Measurements from ENCODE around the gene SCAMP3.
"Not testable (repeated sequence)": the region's sequence is repeated elsewhere in the genome, so short reads cannot be mapped to it uniquely, and the experiment has no call there.

The SCAMP3 gene

GRCh38 chr1:155261852-155262673 lies at the start of gene SCAMP3:
Gene SCAMP3, minus strand, starts transcription at chr1:155262360. Its CDS starts 209 bp downstream, at chr1:155262151.
- DNase-seq: peak; percentile 99
- in situ Hi-C loops (cut with HindIII; ENCODE audit: low pct_ligation_motif_present, low pct_unique_long_range_greater_than_20kb, low sequenced_read_pairs): no loop called here

GRCh38 chr1:155309423-155310021 lies 47.4 kb upstream of the SCAMP3 start:
- in situ Hi-C loops (cut with HindIII; ENCODE audit: low pct_ligation_motif_present, low pct_unique_long_range_greater_than_20kb, low sequenced_read_pairs): no loop called here
- no peak for DNase-seq

GRCh38 chr1:155308493-155309422 lies 46.6 kb upstream of the SCAMP3 start, which contains the start of gene FDPS:
Gene FDPS, plus strand, starts transcription at chr1:155308866. Its CDS starts 924 bp downstream, at chr1:155309790.
- DNase-seq: peak; percentile 99
- in situ Hi-C loops (cut with HindIII; ENCODE audit: low pct_ligation_motif_present, low pct_unique_long_range_greater_than_20kb, low sequenced_read_pairs): no loop called here

- DNase-seq: peak; percentile 62
- in situ Hi-C loops (cut with HindIII; ENCODE audit: low pct_ligation_motif_present, low pct_unique_long_range_greater_than_20kb, low sequenced_read_pairs): no loop called here
These were observed 45.1 kb upstream of the SCAMP3 start for GRCh38 chr1:155307247-155307740.

GRCh38 chr1:155305881-155306391 lies 43.8 kb upstream of the SCAMP3 start:
- DNase-seq: peak; percentile 54
- in situ Hi-C loops (cut with HindIII; ENCODE audit: low pct_ligation_motif_present, low pct_unique_long_range_greater_than_20kb, low sequenced_read_pairs): no loop called here

GRCh38 chr1:155304558-155305063 lies 42.5 kb upstream of the SCAMP3 start:
- in situ Hi-C loops (cut with HindIII; ENCODE audit: low pct_ligation_motif_present, low pct_unique_long_range_greater_than_20kb, low sequenced_read_pairs): no loop called here
- peak; percentile 82 for DNase-seq

- in situ Hi-C loops (cut with HindIII; ENCODE audit: low pct_ligation_motif_present, low pct_unique_long_range_greater_than_20kb, low sequenced_read_pairs): no loop called here
- no peak for DNase-seq
These were observed 39.2 kb upstream of the SCAMP3 start, which contains the start of gene PKLR for GRCh38 chr1:155301342-155301841. Gene PKLR, minus strand, starts transcription at chr1:155301438. Its CDS starts 43 bp downstream, at chr1:155301395.

GRCh38 chr1:155300553-155301329 lies 38.6 kb upstream of the SCAMP3 start:
- in situ Hi-C loops (cut with HindIII; ENCODE audit: low pct_ligation_motif_present, low pct_unique_long_range_greater_than_20kb, low sequenced_read_pairs): no loop called here

GRCh38 chr1:155300024-155300423 lies 37.9 kb upstream of the SCAMP3 start:
- no peak for DNase-seq
- in situ Hi-C loops (cut with HindIII; ENCODE audit: low pct_ligation_motif_present, low pct_unique_long_range_greater_than_20kb, low sequenced_read_pairs): no loop called here

More at GRCh38 chr1:155300553-155301329, 38.6 kb upstream of the SCAMP3 start:
- no peak for DNase-seq

GRCh38 chr1:155297384-155297783 lies 35.2 kb upstream of the SCAMP3 start:
- no peak for DNase-seq
- in situ Hi-C loops (cut with HindIII; ENCODE audit: low pct_ligation_motif_present, low pct_unique_long_range_greater_than_20kb, low sequenced_read_pairs): no loop called here

- in situ Hi-C loops (cut with HindIII; ENCODE audit: low pct_ligation_motif_present, low pct_unique_long_range_greater_than_20kb, low sequenced_read_pairs): no loop called here
- DNase-seq: no peak
These were observed 34.5 kb upstream of the SCAMP3 start for GRCh38 chr1:155296661-155297060.

- no peak for DNase-seq
- in situ Hi-C loops (cut with HindIII; ENCODE audit: low pct_ligation_motif_present, low pct_unique_long_range_greater_than_20kb, low sequenced_read_pairs): no loop called here
These were observed 33.7 kb upstream of the SCAMP3 start for GRCh38 chr1:155295942-155296267.

- in situ Hi-C loops (cut with HindIII; ENCODE audit: low pct_ligation_motif_present, low pct_unique_long_range_greater_than_20kb, low sequenced_read_pairs): no loop called here
- no peak for DNase-seq
These were observed 33.2 kb upstream of the SCAMP3 start for GRCh38 chr1:155295183-155295941.

- DNase-seq: no peak
- in situ Hi-C loops (cut with HindIII; ENCODE audit: low pct_ligation_motif_present, low pct_unique_long_range_greater_than_20kb, low sequenced_read_pairs): no loop called here
These were observed 32.5 kb upstream of the SCAMP3 start for GRCh38 chr1:155294520-155295182.

- in situ Hi-C loops (cut with HindIII; ENCODE audit: low pct_ligation_motif_present, low pct_unique_long_range_greater_than_20kb, low sequenced_read_pairs): no loop called here
- no peak for DNase-seq
These were observed 31.1 kb upstream of the SCAMP3 start for GRCh38 chr1:155293086-155293749.

GRCh38 chr1:155291006-155291405 lies 28.8 kb upstream of the SCAMP3 start:
- in situ Hi-C loops (cut with HindIII; ENCODE audit: low pct_ligation_motif_present, low pct_unique_long_range_greater_than_20kb, low sequenced_read_pairs); DNase-seq: not testable (repeated sequence)

Measured in ACHN (cell line).